Activated T-cell treated with anti-CD3 and anti-CD28 coated beads, Interleukin-2, amount 50 U/mL, for 4 hours (primary cell): ENCODE results near the gene RALGPS2. TPM values are rescaled to one million over a fixed set of nuclear protein-coding genes. Genes with fewer than 3 reads are reported as not detected.

ENCODE experiments used
- ATAC-seq, 2 donors: fragments of 200-7000 bp; cut with Tn5 transposase; one replicate each; pipeline ENCODE4 v1.10.0; 2021
- DNase-seq: peaks from one replicate; pipeline ENCODE4 v3.0.0-alpha.2; 2020
- H3K27me3 Mint-ChIP-seq: one replicate; pipeline ENCODE4 v1.8.0; 2021; ENCODE audit warnings: low read depth, mixed read lengths
- H3K36me3 Mint-ChIP-seq: one replicate; pipeline ENCODE4 v1.8.0; 2022; ENCODE audit warnings: mixed read lengths; ENCODE audit not compliant: insufficient read depth
- H3K4me1 Mint-ChIP-seq: one replicate; pipeline ENCODE4 v1.8.0; 2021; ENCODE audit warnings: low read depth, mixed read lengths
- H3K4me3 Mint-ChIP-seq: one replicate; pipeline ENCODE4 v1.8.0; 2021; ENCODE audit warnings: mild to moderate bottlenecking, moderate library complexity, mixed read lengths
- H3K9me3 Mint-ChIP-seq: one replicate; pipeline ENCODE4 v1.8.0; 2021; ENCODE audit warnings: mixed read lengths
- total RNA-seq, 3 donors: library from RNA; stranded (reverse); gene quantifications; one replicate each; pipeline ENCODE4 v1.2.1, GENCODE V29; 2021

The RALGPS2 gene
- total RNA-seq, 3 donors from 2014 or later: 1.1 to 2.2 (median 1.8) TPM

GRCh38 chr1:178918955-178919354 lies 193.9 kb downstream of the RALGPS2 start:
- Mint-ChIP-seq H3K4me3 (no peak overlapping the region), H3K27me3 (no peaks in the 10 kb centered on the region), H3K36me3 (peaks cover 22% of the 10 kb centered on the region), H3K4me1 (no peaks in the 10 kb centered on the region), H3K9me3 (peaks cover 12% of the 10 kb centered on the region)
- no peak for DNase-seq
- ATAC-seq: no peak

- no peaks in the 10 kb centered on the region for H3K27me3 Mint-ChIP-seq
- H3K4me1 Mint-ChIP-seq: no peaks in the 10 kb centered on the region
- H3K4me3 Mint-ChIP-seq: no peak overlapping the region
- peaks cover 15% of the 10 kb centered on the region for H3K9me3 Mint-ChIP-seq
- ATAC-seq (no peak), DNase-seq (no peak)
- H3K36me3 Mint-ChIP-seq: peaks cover 19% of the 10 kb centered on the region
Measured at GRCh38 chr1:178919581-178919980, 194.5 kb downstream of the RALGPS2 start.

GRCh38 chr1:178921499-178921898 lies 196.5 kb downstream of the RALGPS2 start:
- no peaks in the 10 kb centered on the region for H3K4me1 Mint-ChIP-seq
- H3K4me3 Mint-ChIP-seq: no peak overlapping the region
- H3K9me3 Mint-ChIP-seq: peaks cover 20% of the 10 kb centered on the region
- DNase-seq (no peak), ATAC-seq (no peak)
- no peaks in the 10 kb centered on the region for H3K27me3 Mint-ChIP-seq
- peaks cover 10% of the 10 kb centered on the region for H3K36me3 Mint-ChIP-seq

GRCh38 chr1:178923512-178923911 lies 198.5 kb downstream of the RALGPS2 start:
- Mint-ChIP-seq H3K27me3 (no peaks in the 10 kb centered on the region), H3K4me1 (no peaks in the 10 kb centered on the region), H3K4me3 (no peak overlapping the region), H3K36me3 (peaks cover 5% of the 10 kb centered on the region), H3K9me3 (peaks cover 20% of the 10 kb centered on the region)
- no peak for DNase-seq
- ATAC-seq: no peak

- ATAC-seq (no peak), DNase-seq (no peak)
- Mint-ChIP-seq H3K27me3 (no peaks in the 10 kb centered on the region), H3K9me3 (peaks cover 20% of the 10 kb centered on the region), H3K4me1 (no peaks in the 10 kb centered on the region), H3K4me3 (no peak overlapping the region), H3K36me3 (peaks cover 5% of the 10 kb centered on the region)
Measured at GRCh38 chr1:178926046-178926445, 201.0 kb downstream of the RALGPS2 start.

- no peak overlapping the region for H3K4me3 Mint-ChIP-seq
- H3K9me3 Mint-ChIP-seq: peaks cover 20% of the 10 kb centered on the region
- H3K36me3 Mint-ChIP-seq: peaks cover 5% of the 10 kb centered on the region
- H3K4me1 Mint-ChIP-seq: no peaks in the 10 kb centered on the region
- no peaks in the 10 kb centered on the region for H3K27me3 Mint-ChIP-seq
- no peak for ATAC-seq
- DNase-seq: no peak
Measured at GRCh38 chr1:178927003-178927402, 202.0 kb downstream of the RALGPS2 start.

- no peaks in the 10 kb centered on the region for H3K4me1 Mint-ChIP-seq
- H3K4me3 Mint-ChIP-seq: no peak overlapping the region
- H3K27me3 Mint-ChIP-seq: no peaks in the 10 kb centered on the region
- no peak for DNase-seq
- no peaks in the 10 kb centered on the region for H3K36me3 Mint-ChIP-seq
- no peak for ATAC-seq
- H3K9me3 Mint-ChIP-seq: peaks cover 12% of the 10 kb centered on the region
Measured at GRCh38 chr1:178928041-178928440, 203.0 kb downstream of the RALGPS2 start.

- no peak overlapping the region for H3K4me3 Mint-ChIP-seq
- H3K4me1 Mint-ChIP-seq: no peaks in the 10 kb centered on the region
- H3K27me3 Mint-ChIP-seq: no peaks in the 10 kb centered on the region
- peaks cover 8% of the 10 kb centered on the region for H3K9me3 Mint-ChIP-seq
- DNase-seq (no peak), ATAC-seq (no peak)
- no peaks in the 10 kb centered on the region for H3K36me3 Mint-ChIP-seq
Measured at GRCh38 chr1:178928976-178929375, 203.9 kb downstream of the RALGPS2 start.

- DNase-seq (no peak), ATAC-seq (no peak)
- Mint-ChIP-seq H3K27me3 (no peaks in the 10 kb centered on the region), H3K4me1 (no peaks in the 10 kb centered on the region), H3K9me3 (no peaks in the 10 kb centered on the region), H3K4me3 (no peak overlapping the region), H3K36me3 (no peaks in the 10 kb centered on the region)
Measured at GRCh38 chr1:178931858-178932551, 207.0 kb downstream of the RALGPS2 start.

GRCh38 chr1:178932552-178932906 lies 207.5 kb downstream of the RALGPS2 start:
- ATAC-seq: no peak
- Mint-ChIP-seq H3K36me3 (no peaks in the 10 kb centered on the region), H3K4me3 (no peak overlapping the region), H3K9me3 (no peaks in the 10 kb centered on the region), H3K27me3 (no peaks in the 10 kb centered on the region), H3K4me1 (no peaks in the 10 kb centered on the region)
- DNase-seq: no peak

GRCh38 chr1:178933105-178933561 lies 208.1 kb downstream of the RALGPS2 start:
- no peaks in the 10 kb centered on the region for H3K9me3 Mint-ChIP-seq
- H3K4me1 Mint-ChIP-seq: no peaks in the 10 kb centered on the region
- H3K4me3 Mint-ChIP-seq: no peak overlapping the region
- DNase-seq (no peak), ATAC-seq (no peak)
- no peaks in the 10 kb centered on the region for H3K36me3 Mint-ChIP-seq
- H3K27me3 Mint-ChIP-seq: no peaks in the 10 kb centered on the region

GRCh38 chr1:178933709-178934490 lies 208.9 kb downstream of the RALGPS2 start:
- Mint-ChIP-seq H3K27me3 (no peaks in the 10 kb centered on the region), H3K36me3 (no peaks in the 10 kb centered on the region), H3K9me3 (no peaks in the 10 kb centered on the region), H3K4me3 (no peak overlapping the region), H3K4me1 (no peaks in the 10 kb centered on the region)
- ATAC-seq (no peak), DNase-seq (no peak)

- Mint-ChIP-seq H3K36me3 (no peaks in the 10 kb centered on the region), H3K4me1 (no peaks in the 10 kb centered on the region), H3K27me3 (no peaks in the 10 kb centered on the region), H3K4me3 (no peak overlapping the region), H3K9me3 (no peaks in the 10 kb centered on the region)
- ATAC-seq (no peak), DNase-seq (no peak)
Measured at GRCh38 chr1:178934546-178934945, 209.5 kb downstream of the RALGPS2 start.

GRCh38 chr1:178935610-178936009 lies 210.6 kb downstream of the RALGPS2 start:
- no peaks in the 10 kb centered on the region for H3K4me1 Mint-ChIP-seq
- no peaks in the 10 kb centered on the region for H3K27me3 Mint-ChIP-seq
- H3K36me3 Mint-ChIP-seq: no peaks in the 10 kb centered on the region
- no peaks in the 10 kb centered on the region for H3K9me3 Mint-ChIP-seq
- DNase-seq (no peak), ATAC-seq (no peak)
- H3K4me3 Mint-ChIP-seq: no peak overlapping the region

GRCh38 chr1:178937695-178938094 lies 212.7 kb downstream of the RALGPS2 start:
- H3K9me3 Mint-ChIP-seq: no peaks in the 10 kb centered on the region
- DNase-seq (no peak), ATAC-seq (no peak)
- H3K4me1 Mint-ChIP-seq: no peaks in the 10 kb centered on the region
- no peaks in the 10 kb centered on the region for H3K36me3 Mint-ChIP-seq
- peaks cover 4% of the 10 kb centered on the region for H3K27me3 Mint-ChIP-seq
- no peak overlapping the region for H3K4me3 Mint-ChIP-seq
